Mucosa of rectum (tissue), 2 donors: ENCODE measurements around the gene KHDRBS2.

Experiments used
- H3K27ac ChIP-seq, 2 donors: one replicate each; pipeline ENCODE4 v1.7.0; 2013; ENCODE audit warnings: inconsistent platforms in 2 of 2, low read depth in 2 of 2, low read length in 2 of 2
- H3K27me3 ChIP-seq, 2 donors: one replicate each; pipeline ENCODE4 v1.7.0; 2013; ENCODE audit warnings: low read length in 2 of 2; ENCODE audit not compliant: control insufficient read depth in 2 of 2, insufficient read depth in 2 of 2
- H3K36me3 ChIP-seq, 2 donors: one replicate each; pipeline ENCODE4 v1.7.0; 2013; ENCODE audit warnings: low read length in 2 of 2; ENCODE audit not compliant: control insufficient read depth in 2 of 2, insufficient read depth in 2 of 2
- H3K4me1 ChIP-seq, 2 donors: one replicate each; pipeline ENCODE4 v1.7.0; 2013; ENCODE audit warnings: low read length in 2 of 2, mild to moderate bottlenecking in 1 of 2; ENCODE audit not compliant: control insufficient read depth in 2 of 2, insufficient read depth in 2 of 2
- H3K4me3 ChIP-seq, 2 donors: one replicate each; pipeline ENCODE4 v1.7.0; 2013; ENCODE audit warnings: low read length in 2 of 2
- H3K9ac ChIP-seq, 2 donors: one replicate each; pipeline ENCODE4 v1.7.0; 2013; ENCODE audit warnings: low read length in 2 of 2, low read depth in 1 of 2, mild to moderate bottlenecking in 1 of 2
- H3K9me3 ChIP-seq, 2 donors: one replicate each; pipeline ENCODE4 v1.7.0; 2013; ENCODE audit warnings: low read length in 2 of 2; ENCODE audit not compliant: control insufficient read depth in 2 of 2
- donor health status: healthy.
- donor health status: Normal muscosa, but diverticular disease.

KHDRBS2 gene

DNA sequence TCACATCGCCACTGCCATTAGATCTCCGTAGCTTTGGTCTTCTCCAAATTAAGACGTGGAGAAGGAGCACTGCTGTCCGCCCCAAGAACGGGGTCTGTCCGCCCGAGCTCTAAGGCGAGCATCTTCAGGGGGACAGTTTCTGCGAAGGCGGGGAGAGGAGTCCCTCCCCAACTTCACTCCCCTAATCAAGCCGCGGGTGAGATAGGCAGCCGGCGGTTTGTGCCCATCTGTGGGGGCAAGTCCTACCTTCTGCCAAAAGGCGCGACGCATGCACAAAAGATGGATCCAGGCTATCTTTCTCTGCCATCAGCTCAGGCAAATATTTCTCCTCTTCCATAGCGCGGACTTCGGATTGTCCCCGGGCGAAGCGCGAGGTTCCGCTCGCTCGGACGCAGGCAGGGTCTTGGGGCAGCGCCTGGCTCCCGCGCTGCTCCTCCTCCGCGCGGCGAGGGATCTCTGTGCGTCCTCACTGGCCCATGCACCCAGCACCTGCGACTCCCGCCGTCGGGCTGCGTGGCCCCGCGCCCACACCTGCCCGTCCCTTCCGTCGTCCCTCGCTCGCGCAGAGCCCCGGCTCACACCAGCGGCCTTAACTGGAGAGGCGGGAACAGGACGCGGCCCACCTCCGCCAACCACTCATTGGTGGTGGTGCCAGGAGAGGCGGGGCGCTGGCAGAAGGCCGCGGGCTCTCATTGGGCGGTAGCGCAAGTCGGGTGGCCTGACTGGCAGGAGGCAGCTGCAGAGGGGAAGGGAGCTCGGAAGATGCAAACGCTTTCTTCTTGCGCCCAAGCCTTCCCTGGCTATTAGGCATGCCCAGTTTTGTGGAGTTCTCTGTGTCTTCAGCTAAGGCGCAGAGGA lies at the start of gene KHDRBS2:
KHDRBS2 (minus strand) TSS at position 614 of the 858 bp plus-strand sequence.
- Histone ChIP-seq H3K36me3 (no peaks in the 10 kb centered on the region), H3K9ac (peak within 1 kb of the TSS in 1 of 2 donors; percentile 7), H3K4me1 (peaks cover 0 to 2% of the 10 kb centered on the region in 2 donors), H3K9me3 (no peaks in the 10 kb centered on the region), H3K27me3 (no peaks in the 10 kb centered on the region), H3K4me3 (peak within 1 kb of the TSS; percentile 51 to 79), H3K27ac (peak within 1 kb of the TSS in 1 of 2 donors; percentile 25)

DNA sequence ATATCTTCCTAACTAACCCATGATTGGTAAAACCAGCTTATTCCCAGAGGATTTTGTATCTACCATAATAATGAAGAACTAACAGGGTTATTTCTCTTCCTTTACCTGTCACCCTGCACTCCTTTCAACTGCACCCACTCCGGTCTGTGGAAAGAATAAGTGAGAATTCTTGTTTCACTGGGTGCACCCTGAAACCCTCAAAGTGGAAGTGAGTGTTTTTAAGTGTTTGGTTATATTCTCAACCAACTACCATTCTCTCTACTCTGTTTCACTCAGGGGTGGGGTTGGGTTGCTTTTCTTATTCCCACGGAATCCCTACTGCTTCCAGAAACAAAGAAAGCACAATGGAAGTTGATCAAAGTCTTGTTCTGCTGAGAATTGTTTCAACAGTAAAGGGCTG lies 42.6 kb upstream of the KHDRBS2 start:
- H3K27me3 ChIP-seq, result no peaks in the 10 kb centered on the region
- no peak overlapping the region for H3K4me3 ChIP-seq
- no peak overlapping the region for H3K27ac ChIP-seq
- no peak overlapping the region for H3K9ac ChIP-seq
- no peaks in the 10 kb centered on the region for H3K4me1 ChIP-seq
- H3K36me3 ChIP-seq, result no peaks in the 10 kb centered on the region
- H3K9me3 ChIP-seq, result no peaks in the 10 kb centered on the region

DNA sequence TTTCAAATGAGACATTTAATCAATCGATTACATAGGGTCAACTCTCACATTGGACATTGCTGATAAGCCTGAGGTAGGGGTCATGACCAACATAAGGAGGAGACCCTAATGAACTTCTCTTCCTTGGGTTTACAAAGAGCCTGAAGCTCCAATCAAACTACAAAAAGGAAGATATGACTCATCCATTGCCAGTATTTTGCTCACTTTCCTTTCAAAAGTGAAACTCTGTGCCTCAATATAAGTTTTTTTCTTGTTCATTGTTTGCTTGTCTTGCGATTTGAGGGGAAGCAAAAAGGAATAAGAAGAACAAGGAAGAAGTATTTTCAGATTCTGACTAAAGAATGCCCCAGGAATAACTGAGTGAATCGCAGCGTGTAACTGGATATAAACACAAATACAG lies 38.8 kb upstream of the KHDRBS2 start:
- H3K36me3 ChIP-seq, result no peaks in the 10 kb centered on the region
- H3K27ac ChIP-seq, result no peak overlapping the region
- H3K9me3 ChIP-seq, result no peaks in the 10 kb centered on the region
- no peak overlapping the region for H3K4me3 ChIP-seq
- H3K4me1 ChIP-seq, result no peaks in the 10 kb centered on the region
- H3K9ac ChIP-seq, result no peak overlapping the region
- H3K27me3 ChIP-seq, result no peaks in the 10 kb centered on the region

DNA sequence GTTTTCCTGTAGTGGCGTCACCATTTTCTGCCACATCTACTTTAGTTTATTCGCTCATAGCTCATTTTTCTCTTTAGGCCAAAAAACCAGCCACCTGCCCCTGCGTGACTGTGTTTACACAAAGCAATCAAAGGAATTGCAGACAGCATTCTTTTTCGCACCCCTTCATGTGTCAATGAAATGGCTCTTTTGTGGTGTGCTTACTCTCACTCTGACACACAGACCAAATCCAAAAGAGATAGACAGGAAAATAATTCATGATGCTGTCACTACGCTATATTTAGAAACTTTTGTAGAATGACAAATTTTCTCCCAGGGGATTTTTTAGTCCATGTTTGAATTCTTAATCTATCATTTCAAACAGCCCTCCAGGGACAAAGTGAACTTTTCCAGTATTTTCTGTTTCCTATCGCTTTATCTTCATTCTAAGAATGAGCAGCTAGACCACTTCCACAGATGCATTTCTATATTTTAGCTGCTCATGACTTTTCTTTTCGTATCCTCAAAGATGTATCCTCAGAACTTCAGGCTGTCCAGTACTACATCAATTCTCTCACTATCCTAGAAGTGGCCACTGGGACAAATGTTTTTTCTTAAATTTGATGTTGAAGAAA lies 37.9 kb upstream of the KHDRBS2 start:
- Histone ChIP-seq H3K4me1 (no peaks in the 10 kb centered on the region), H3K9ac (no peak overlapping the region), H3K27me3 (no peaks in the 10 kb centered on the region), H3K9me3 (no peaks in the 10 kb centered on the region), H3K4me3 (no peak overlapping the region), H3K36me3 (no peaks in the 10 kb centered on the region), H3K27ac (no peak overlapping the region)

DNA sequence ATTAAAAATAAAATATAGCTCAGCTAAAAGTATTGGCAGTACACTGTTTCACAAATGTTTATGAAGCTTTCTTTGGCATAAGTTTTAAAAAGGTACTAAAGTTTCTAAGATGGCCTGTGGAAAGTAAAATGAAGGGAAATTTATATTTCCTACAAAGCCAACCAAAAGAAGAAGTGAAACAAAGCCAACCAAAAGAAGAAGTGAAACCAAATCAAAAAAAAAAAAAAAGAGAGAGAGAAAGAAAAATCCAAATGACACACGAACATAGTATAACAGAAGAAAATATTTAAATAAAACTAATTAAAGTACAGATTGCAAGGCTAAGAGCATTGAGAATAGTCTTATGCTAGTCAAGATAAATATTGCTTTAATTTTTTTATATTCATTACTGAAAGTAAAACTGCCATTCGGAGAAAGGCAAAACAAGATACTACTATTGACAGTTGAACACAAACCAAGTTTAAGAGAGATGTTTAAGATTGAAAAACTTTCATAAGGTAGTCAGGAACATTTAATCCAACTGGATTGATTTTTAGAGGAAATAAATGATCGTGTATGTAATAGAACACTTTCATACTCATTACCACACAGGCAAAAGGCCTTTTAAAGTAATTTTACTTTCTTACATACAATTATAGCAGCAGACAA lies 12.8 kb upstream of the KHDRBS2 start:
- Histone ChIP-seq H3K9ac (no peak overlapping the region), H3K4me3 (no peak overlapping the region), H3K9me3 (no peaks in the 10 kb centered on the region), H3K27ac (no peak overlapping the region), H3K27me3 (no peaks in the 10 kb centered on the region), H3K4me1 (no peaks in the 10 kb centered on the region), H3K36me3 (no peaks in the 10 kb centered on the region)

DNA sequence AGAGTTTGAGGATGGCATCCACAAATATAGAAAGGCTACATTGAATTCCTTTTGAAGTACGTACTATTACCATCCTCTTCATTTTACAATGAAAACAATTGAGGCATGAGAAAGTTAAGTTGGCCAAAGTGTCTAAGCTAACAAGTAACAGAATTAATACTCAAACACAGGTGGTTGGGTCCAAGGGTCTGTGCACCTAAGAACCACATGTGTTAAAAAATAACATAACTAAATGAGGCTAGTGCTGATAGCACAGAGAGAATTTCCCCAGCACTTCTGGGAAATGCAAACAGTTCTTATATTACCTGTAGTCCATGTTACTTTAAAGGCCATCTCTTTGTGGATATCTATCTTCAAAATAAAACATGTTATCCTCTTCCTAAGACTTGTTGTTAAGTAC lies 10.5 kb upstream of the KHDRBS2 start:
- H3K9me3 ChIP-seq, result no peaks in the 10 kb centered on the region
- no peaks in the 10 kb centered on the region for H3K36me3 ChIP-seq
- H3K4me1 ChIP-seq, result no peaks in the 10 kb centered on the region
- no peak overlapping the region for H3K27ac ChIP-seq
- no peak overlapping the region for H3K9ac ChIP-seq
- no peaks in the 10 kb centered on the region for H3K27me3 ChIP-seq
- no peak overlapping the region for H3K4me3 ChIP-seq

DNA sequence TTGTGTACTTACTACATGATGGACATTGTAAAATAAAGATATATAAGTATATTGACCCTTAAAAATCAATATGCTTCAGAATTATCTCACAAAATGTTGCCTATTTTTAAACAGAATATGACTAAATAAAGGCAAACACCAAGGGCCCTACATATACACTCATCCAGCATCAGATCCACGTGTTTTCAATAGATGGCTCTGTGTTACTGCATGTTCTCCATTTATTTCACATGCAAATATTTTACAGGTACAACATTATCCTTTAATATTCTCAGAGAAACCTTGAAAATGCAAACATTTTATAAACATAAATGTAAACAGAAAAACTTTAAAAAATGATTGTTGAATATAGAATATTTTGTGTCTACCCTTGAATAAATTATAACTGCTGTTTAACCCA lies 2.9 kb upstream of the KHDRBS2 start:
- no peak overlapping the region for H3K4me3 ChIP-seq
- no peak overlapping the region for H3K27ac ChIP-seq
- H3K27me3 ChIP-seq, result no peaks in the 10 kb centered on the region
- H3K9me3 ChIP-seq, result no peaks in the 10 kb centered on the region
- H3K9ac ChIP-seq, result no peak overlapping the region
- no peaks in the 10 kb centered on the region for H3K36me3 ChIP-seq
- peaks cover 0 to 2% of the 10 kb centered on the region in 2 donors for H3K4me1 ChIP-seq

DNA sequence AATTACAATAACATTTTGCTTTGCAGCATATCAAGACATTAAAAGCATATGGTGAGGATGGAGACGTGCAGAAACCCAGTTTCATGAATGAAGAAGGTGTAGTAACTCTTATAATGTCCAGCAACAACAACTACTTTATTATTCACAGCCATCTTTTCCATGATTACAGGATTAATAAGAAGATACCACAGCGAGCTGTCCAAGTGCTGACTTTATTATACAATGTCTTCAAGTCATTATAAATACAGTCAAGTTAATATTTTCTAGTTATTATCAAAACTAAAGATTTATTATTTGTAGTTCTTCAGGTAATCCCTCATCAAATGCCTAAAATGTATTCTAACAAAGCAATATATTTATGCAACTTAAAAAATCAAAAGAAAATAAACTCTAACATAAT lies 2.5 kb upstream of the KHDRBS2 start:
- H3K9ac ChIP-seq, result no peak overlapping the region
- H3K9me3 ChIP-seq, result no peaks in the 10 kb centered on the region
- H3K27ac ChIP-seq, result no peak overlapping the region
- H3K4me1 ChIP-seq, result peaks cover 0 to 2% of the 10 kb centered on the region in 2 donors
- no peaks in the 10 kb centered on the region for H3K36me3 ChIP-seq
- H3K27me3 ChIP-seq, result no peaks in the 10 kb centered on the region
- H3K4me3 ChIP-seq, result no peak overlapping the region

DNA sequence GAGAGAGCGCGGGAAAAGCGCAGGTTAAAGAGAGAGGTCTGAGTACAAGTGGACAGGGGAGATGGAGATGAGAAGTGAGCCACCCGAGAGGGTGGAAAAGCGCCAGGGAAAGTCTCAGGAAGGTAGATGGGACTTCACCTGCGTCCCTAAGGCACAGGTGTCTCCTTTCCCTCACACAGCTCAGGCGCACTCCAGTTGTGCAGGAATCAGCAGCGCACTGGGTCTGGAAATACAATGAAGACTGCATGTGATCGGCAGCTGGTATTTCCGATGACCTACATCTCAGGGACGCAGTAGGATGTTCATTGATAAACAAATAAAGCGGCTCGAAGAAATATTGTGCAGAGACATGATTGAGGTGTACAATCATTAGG lies 432 bp upstream of the KHDRBS2 start:
- H3K27me3 ChIP-seq, result no peaks in the 10 kb centered on the region
- peak overlapping the region; percentile 49 to 79 for H3K4me3 ChIP-seq
- H3K9ac ChIP-seq, result no peak overlapping the region
- no peak overlapping the region for H3K27ac ChIP-seq
- H3K9me3 ChIP-seq, result no peaks in the 10 kb centered on the region
- no peaks in the 10 kb centered on the region for H3K36me3 ChIP-seq
- H3K4me1 ChIP-seq, result peaks cover 0 to 2% of the 10 kb centered on the region in 2 donors

DNA sequence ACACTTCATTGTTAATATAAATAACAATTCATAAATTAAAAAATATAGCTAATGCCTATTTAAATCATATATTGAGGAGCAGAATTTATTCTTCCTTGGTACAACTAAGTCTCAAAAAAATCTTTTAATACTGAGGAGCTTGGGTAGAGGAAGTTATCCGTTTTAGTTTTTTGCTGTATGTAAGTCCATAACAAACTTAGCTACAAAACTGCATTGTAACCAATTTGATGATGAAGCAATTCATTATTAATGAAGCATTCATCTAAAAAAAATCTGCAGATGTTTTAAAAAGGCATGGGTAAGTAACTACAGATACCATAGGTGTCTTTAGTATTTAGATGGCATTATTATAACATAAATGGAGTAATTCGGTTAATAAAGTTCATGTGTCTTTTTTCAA lies 1.3 kb downstream of the KHDRBS2 start:
- H3K36me3 ChIP-seq, result no peaks in the 10 kb centered on the region
- H3K27ac ChIP-seq, result no peak overlapping the region
- peak overlapping the region in 1 of 2 donors; percentile 79 for H3K4me3 ChIP-seq

More for the DNA sequence above, 1.3 kb downstream of the KHDRBS2 start:
- H3K27me3 ChIP-seq, result no peaks in the 10 kb centered on the region
- no peak overlapping the region for H3K9ac ChIP-seq
- no peaks in the 10 kb centered on the region for H3K9me3 ChIP-seq
- peaks cover 0 to 2% of the 10 kb centered on the region in 2 donors for H3K4me1 ChIP-seq
